ENCODE results near the gene RILP.

The RILP gene

GRCh38 chr17:1597861-1598342 lies 51.8 kb downstream of the RILP start:
- no peak for DNase-seq (ENCODE audit: low spot score)

Measured in LoVo (cell line).